ENCODE data around the gene NACC1.
A peak's percentile ranks its signal among the peaks of the same experiment; 100 is the strongest.

The NACC1 gene

GRCh38 chr19:13098277-13099072 is 19.6 kb upstream of the NACC1 start:
- Histone ChIP-seq H3K4me2 (ENCODE audit: low read depth, low read length) (peak overlapping the region; percentile 41), H3K9me3 (replicated peaks; ENCODE audit: insufficient read depth, low read length) (no peaks in the 10 kb centered on the region), H3K79me2 (ENCODE audit: low read length) (peaks cover 5% of the 10 kb centered on the region), H3K27ac (ENCODE audit: low read length) (no peak overlapping the region), H3K4me1 (ENCODE audit: low read length) (peaks cover 33% of the 10 kb centered on the region), H3K36me3 (replicated peaks; ENCODE audit: insufficient read depth, low read length) (no peaks in the 10 kb centered on the region), H2AFZ (ENCODE audit: low read length) (no peak overlapping the region), H3F3A (ENCODE audit: insufficient read depth, low read length) (peaks cover 28% of the 10 kb centered on the region), H3K9ac (ENCODE audit: low read length) (no peak overlapping the region), H3K27me3 (replicated peaks; ENCODE audit: insufficient read depth, low read length) (peaks cover 50% of the 10 kb centered on the region), H3K9me2 (replicated peaks; ENCODE audit: insufficient read depth, low read length) (no peaks in the 10 kb centered on the region), H4K20me1 (ENCODE audit: insufficient read depth, low read length) (no peaks in the 10 kb centered on the region), H3K4me3 (ENCODE audit: low read length) (no peak overlapping the region)
- no peak for TF ChIP-seq CTCF (IDR thresholded peaks at IDR 0.05; ENCODE audit: low read length)
- TF ChIP-seq EZH2phosphoT487 (IDR thresholded peaks at IDR 0.05; ENCODE audit: low read length) = no peak
- TF ChIP-seq EZH2 (optimal IDR thresholded peaks at IDR 0.05; ENCODE audit: low read depth, low read length) = peak; percentile 53
- no peak for DNase-seq

GRCh38 chr19:13099073-13099999 is 18.7 kb upstream of the NACC1 start:
- no peaks in the 10 kb centered on the region for H3K9me3 ChIP-seq (replicated peaks; ENCODE audit: insufficient read depth, low read length)
- H3K9ac ChIP-seq (ENCODE audit: low read length) = no peak overlapping the region
- H3K9me2 ChIP-seq (replicated peaks; ENCODE audit: insufficient read depth, low read length) = no peaks in the 10 kb centered on the region
- peaks cover 40% of the 10 kb centered on the region for H3K4me1 ChIP-seq (ENCODE audit: low read length)
- H3K79me2 ChIP-seq (ENCODE audit: low read length) = peaks cover 5% of the 10 kb centered on the region
- no peaks in the 10 kb centered on the region for H3K36me3 ChIP-seq (replicated peaks; ENCODE audit: insufficient read depth, low read length)
- peak overlapping the region; percentile 72 for H3K4me2 ChIP-seq (ENCODE audit: low read depth, low read length)
- peaks cover 29% of the 10 kb centered on the region for H3F3A ChIP-seq (ENCODE audit: insufficient read depth, low read length)
- no peak for TF ChIP-seq CTCF (IDR thresholded peaks at IDR 0.05; ENCODE audit: low read length)
- TF ChIP-seq EZH2 (optimal IDR thresholded peaks at IDR 0.05; ENCODE audit: low read depth, low read length) = no peak
- no peak for TF ChIP-seq EZH2phosphoT487 (IDR thresholded peaks at IDR 0.05; ENCODE audit: low read length)
- peak; percentile 73 for DNase-seq
- H3K27me3 ChIP-seq (replicated peaks; ENCODE audit: insufficient read depth, low read length) = peaks cover 45% of the 10 kb centered on the region
- H4K20me1 ChIP-seq (ENCODE audit: insufficient read depth, low read length) = no peaks in the 10 kb centered on the region
- H3K4me3 ChIP-seq (ENCODE audit: low read length) = peak overlapping the region; percentile 35; the same call in 1 of the 2 replicates
- H3K27ac ChIP-seq (ENCODE audit: low read length) = no peak overlapping the region; the same call in 1 of the 2 replicates
- H2AFZ ChIP-seq (ENCODE audit: low read length) = peak overlapping the region; percentile 49

DNA sequence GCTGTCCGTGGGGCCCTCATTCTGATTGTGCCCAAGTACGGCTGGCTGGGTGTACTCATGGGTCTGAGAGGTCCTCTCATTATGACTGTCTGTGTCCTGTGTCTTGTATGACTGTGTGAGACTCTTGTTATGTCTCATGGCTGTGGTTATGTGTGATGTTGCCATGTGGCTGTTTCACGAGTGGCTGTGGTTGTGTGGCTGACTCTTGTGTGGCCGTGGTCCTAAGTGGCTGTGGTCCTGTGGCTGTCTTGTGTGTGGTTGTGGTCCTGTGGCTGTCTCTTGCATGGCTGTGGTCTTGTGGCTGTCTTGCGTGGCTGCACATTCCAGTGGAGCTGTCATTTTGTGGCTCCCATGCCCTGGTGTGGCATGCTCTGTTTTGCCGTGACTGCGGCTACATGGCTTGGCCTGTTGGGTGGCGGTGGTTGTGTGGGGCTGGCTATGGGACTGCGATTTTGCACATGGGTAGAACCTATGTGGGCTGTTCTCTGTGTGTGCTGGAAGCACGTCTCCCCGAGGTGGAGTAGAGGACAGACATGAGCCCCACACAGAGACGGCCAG is 18.0 kb upstream of the NACC1 start:
- no peaks in the 10 kb centered on the region for H3K9me3 ChIP-seq (replicated peaks; ENCODE audit: insufficient read depth, low read length)
- no peaks in the 10 kb centered on the region for H3K9me2 ChIP-seq (replicated peaks; ENCODE audit: insufficient read depth, low read length)
- no peak overlapping the region for H3K27ac ChIP-seq (ENCODE audit: low read length)
- H3K4me3 ChIP-seq (ENCODE audit: low read length) = no peak overlapping the region
- no peaks in the 10 kb centered on the region for H3K36me3 ChIP-seq (replicated peaks; ENCODE audit: insufficient read depth, low read length)
- H3K4me2 ChIP-seq (ENCODE audit: low read depth, low read length) = 0 out of 2 replicates have a peak overlapping the region, but pooled peaks have one; percentile 72
- H3K4me1 ChIP-seq (ENCODE audit: low read length) = peaks cover 39% of the 10 kb centered on the region
- H3K27me3 ChIP-seq (replicated peaks; ENCODE audit: insufficient read depth, low read length) = peaks cover 38% of the 10 kb centered on the region
- DNase-seq = no peak
- TF ChIP-seq EZH2 (optimal IDR thresholded peaks at IDR 0.05; ENCODE audit: low read depth, low read length) (no peak), CTCF (IDR thresholded peaks at IDR 0.05; ENCODE audit: low read length) (no peak), EZH2phosphoT487 (IDR thresholded peaks at IDR 0.05; ENCODE audit: low read length) (no peak)
- no peak overlapping the region for H3K9ac ChIP-seq (ENCODE audit: low read length)
- peaks cover 5% of the 10 kb centered on the region for H3K79me2 ChIP-seq (ENCODE audit: low read length)
- peaks cover 29% of the 10 kb centered on the region for H3F3A ChIP-seq (ENCODE audit: insufficient read depth, low read length)
- H2AFZ ChIP-seq (ENCODE audit: low read length) = peak overlapping the region; percentile 49
- no peaks in the 10 kb centered on the region for H4K20me1 ChIP-seq (ENCODE audit: insufficient read depth, low read length)

All from MM.1S (cell line).